Stomach smooth muscle (tissue), 2 donors: ENCODE data around the gene C16orf92.
A peak's percentile ranks its signal among the peaks of the same experiment; 100 is the strongest.
"Not testable (repeated sequence)": the region's sequence is repeated elsewhere in the genome, so short reads cannot be mapped to it uniquely, and the experiment has no call there.

Source experiments
- H3K27ac ChIP-seq: one replicate; pipeline ENCODE4 v1.7.0; 2013; ENCODE audit warnings: mild to moderate bottlenecking, low read length, inconsistent platforms
- H3K27me3 ChIP-seq, 2 donors: one replicate each; pipeline ENCODE4 v1.7.0; 2013; ENCODE audit warnings: low read length in 2 of 2; ENCODE audit not compliant: insufficient read depth in 2 of 2, control insufficient read depth in 1 of 2
- H3K36me3 ChIP-seq, 2 donors: one replicate each; pipeline ENCODE4 v1.7.0; 2013; ENCODE audit warnings: low read length in 2 of 2; ENCODE audit not compliant: control insufficient read depth in 2 of 2, insufficient read depth in 2 of 2
- H3K4me1 ChIP-seq: one replicate; pipeline ENCODE4 v1.7.0; 2013; ENCODE audit warnings: low read length; ENCODE audit not compliant: control insufficient read depth, insufficient read depth
- H3K4me3 ChIP-seq, 2 donors: one replicate each; pipeline ENCODE4 v1.7.0; 2013; ENCODE audit warnings: low read length in 2 of 2
- H3K9ac ChIP-seq, 2 donors: one replicate each; pipeline ENCODE4 v1.7.0; 2013; ENCODE audit warnings: low read length in 2 of 2, mild to moderate bottlenecking in 1 of 2
- H3K9me3 ChIP-seq, 2 donors: one replicate each; pipeline ENCODE4 v1.7.0; 2013; ENCODE audit warnings: low read length in 2 of 2; ENCODE audit not compliant: control insufficient read depth in 2 of 2
- donor health status: healthy.
- donor health status: Pancreatic carcinoma.

The C16orf92 gene

DNA sequence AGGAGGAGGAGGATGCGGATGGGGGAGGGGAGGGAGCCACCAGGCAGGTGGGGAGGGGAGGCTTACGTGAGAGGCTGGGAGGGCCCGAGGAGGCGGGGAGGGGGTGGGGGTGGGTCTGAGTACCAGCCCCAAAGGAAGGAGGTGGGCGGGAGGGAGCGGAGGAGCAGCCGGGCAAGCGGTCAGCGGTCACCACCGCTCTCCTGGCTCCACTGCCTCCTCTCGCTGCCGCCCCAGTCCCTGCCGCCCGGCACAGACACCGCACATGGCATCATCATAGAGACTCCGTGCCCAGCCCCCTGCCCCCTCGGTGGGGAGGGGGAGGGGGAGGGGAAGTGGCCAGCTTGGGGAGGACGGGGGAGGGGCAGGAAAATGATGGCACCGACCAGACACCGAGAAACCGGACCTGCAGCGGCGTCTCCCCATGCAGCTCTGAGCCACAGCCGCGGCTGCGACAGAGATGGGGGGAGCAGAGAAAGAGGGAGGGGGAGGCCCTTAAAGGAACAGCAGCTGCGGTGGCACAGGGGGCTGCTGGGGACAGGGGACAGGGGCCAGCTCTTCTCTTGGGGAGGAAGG lies 7.9 kb downstream of the C16orf92 start, which contains the start of gene TLCD3B:
Gene TLCD3B, minus strand, starts transcription at position 431 of the 573 bp plus-strand sequence. CDS start 744 bp downstream, outside the sequence.
- Histone ChIP-seq H3K4me1 (peaks cover 10% of the 10 kb centered on the region), H3K36me3 (no peaks in the 10 kb centered on the region), H3K4me3 (peak within 1 kb of the TSS in 1 of 2 donors; percentile 1), H3K27ac (no peak within 1 kb of the TSS), H3K27me3 (peaks cover 53 to 54% of the 10 kb centered on the region in 2 donors), H3K9ac (no peak within 1 kb of the TSS), H3K9me3 (no peaks in the 10 kb centered on the region)

DNA sequence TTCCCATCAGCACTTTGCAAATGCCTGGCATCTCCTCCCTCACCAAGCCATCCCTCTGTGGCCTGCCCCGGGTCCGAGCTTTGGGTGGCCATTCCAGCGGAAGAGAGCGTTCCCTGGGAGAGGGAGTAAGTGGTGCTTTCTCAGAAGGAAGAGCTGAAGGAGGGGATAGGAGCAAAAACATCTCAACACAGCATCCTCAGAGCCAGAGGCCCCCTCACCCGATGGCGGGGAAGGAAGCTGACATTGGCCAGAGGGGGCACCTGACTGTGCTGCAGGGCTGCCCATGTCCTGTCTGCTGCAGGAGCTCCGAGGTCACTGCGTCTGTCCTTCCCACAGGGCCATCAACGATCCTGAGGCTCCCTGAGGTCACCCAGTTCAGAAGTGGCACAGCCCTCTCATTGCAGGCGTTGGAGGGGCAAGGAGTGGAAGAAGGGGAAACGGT lies 8.5 kb downstream of the C16orf92 start:
- no peak overlapping the region for H3K27ac ChIP-seq
- no peaks in the 10 kb centered on the region for H3K9me3 ChIP-seq
- H3K4me1 ChIP-seq, result peaks cover 10% of the 10 kb centered on the region
- H3K36me3 ChIP-seq, result no peaks in the 10 kb centered on the region
- H3K9ac ChIP-seq, result no peak overlapping the region
- H3K27me3 ChIP-seq, result peaks cover 53 to 59% of the 10 kb centered on the region in 2 donors
- H3K4me3 ChIP-seq, result peak overlapping the region in 1 of 2 donors; percentile 1

DNA sequence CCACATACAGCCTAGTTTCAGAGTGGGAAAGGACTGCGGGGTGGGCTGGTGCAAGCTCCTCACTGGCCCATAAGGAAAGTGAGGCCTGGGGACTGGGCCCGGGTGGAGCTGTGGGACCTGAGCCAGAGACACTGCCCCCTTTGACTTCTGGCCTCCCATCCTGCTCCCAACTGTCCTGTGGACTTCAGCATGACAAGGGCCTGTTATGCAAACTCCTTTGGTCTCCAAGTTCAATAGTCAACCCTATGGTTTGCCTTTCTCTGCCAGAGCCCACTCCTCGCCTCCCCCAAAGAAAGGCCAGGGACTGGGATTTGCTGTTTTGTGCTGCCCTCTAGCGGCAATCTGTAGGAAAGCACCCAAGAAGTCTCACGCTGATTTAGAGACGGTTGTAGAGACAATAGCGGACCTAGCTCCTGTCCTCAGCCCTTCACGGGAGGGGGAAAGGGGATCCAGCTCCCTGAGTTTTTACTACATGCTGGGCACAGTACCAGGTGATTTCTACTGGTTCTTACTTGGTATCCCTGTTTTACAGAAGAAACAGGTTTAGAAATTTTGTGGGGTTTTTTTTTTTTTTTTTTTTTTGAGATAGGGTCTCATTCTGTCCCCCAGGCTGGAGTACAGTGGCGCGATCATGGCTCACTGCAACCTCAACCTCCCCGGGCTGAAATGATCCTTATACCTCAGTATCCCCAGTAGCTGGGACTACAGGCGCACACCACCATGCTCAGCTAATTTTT lies 9.3 kb downstream of the C16orf92 start:
- H3K4me1 ChIP-seq, result peaks cover 10% of the 10 kb centered on the region
- no peak overlapping the region for H3K27ac ChIP-seq
- H3K9me3 ChIP-seq, result no peaks in the 10 kb centered on the region
- H3K27me3 ChIP-seq, result peaks cover 50 to 59% of the 10 kb centered on the region in 2 donors
- no peaks in the 10 kb centered on the region for H3K36me3 ChIP-seq
- no peak overlapping the region for H3K4me3 ChIP-seq
- no peak overlapping the region for H3K9ac ChIP-seq

DNA sequence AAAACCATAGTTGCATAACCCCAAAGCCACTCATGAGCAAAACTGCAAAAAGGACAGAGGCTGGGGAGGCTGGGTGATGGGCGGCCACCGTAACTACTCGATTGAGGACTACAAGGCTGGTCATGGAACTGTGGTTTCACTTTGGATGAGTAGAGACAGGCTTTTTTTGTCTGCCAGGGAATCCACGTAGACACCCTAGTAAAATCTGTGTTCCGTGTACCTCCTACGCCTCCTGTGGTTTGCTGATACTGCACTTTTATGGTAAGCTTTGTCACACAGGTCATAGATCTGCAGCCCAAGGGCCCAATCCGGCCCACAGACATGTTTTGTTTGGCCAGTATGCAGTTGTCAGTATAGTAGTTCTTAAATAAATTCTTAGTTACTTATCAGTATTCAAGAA lies 10.3 kb downstream of the C16orf92 start:
- peaks cover 44 to 54% of the 10 kb centered on the region in 2 donors for H3K27me3 ChIP-seq
- no peak overlapping the region for H3K27ac ChIP-seq
- H3K4me1 ChIP-seq, result peaks cover 8% of the 10 kb centered on the region
- no peak overlapping the region for H3K9ac ChIP-seq
- no peaks in the 10 kb centered on the region for H3K9me3 ChIP-seq
- no peak overlapping the region for H3K4me3 ChIP-seq
- no peaks in the 10 kb centered on the region for H3K36me3 ChIP-seq

DNA sequence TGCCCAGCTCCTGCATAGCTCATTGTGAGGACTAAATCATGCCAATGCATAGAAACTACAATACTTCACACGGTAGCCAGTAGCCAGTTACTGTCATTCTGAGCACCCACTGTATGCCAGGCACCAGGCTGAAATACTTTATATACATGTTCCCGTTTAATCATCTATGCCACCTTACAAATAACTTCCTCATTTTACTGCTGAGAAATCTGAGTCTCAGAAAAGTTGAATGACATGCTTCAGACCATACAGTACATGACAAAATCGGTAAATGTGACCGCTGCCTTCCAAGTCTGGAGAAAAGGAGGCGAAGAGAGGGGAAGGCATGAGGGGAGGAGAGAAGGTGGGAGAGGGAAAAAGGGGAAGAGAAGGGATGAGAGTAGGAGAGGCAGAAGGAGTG lies 17.2 kb downstream of the C16orf92 start:
- Histone ChIP-seq H3K4me1 (no peaks in the 10 kb centered on the region), H3K27ac (no peak overlapping the region), H3K9me3 (no peaks in the 10 kb centered on the region), H3K4me3 (no peak overlapping the region), H3K27me3 (peaks cover 4 to 8% of the 10 kb centered on the region in 2 donors), H3K36me3 (no peaks in the 10 kb centered on the region), H3K9ac (no peak overlapping the region)

DNA sequence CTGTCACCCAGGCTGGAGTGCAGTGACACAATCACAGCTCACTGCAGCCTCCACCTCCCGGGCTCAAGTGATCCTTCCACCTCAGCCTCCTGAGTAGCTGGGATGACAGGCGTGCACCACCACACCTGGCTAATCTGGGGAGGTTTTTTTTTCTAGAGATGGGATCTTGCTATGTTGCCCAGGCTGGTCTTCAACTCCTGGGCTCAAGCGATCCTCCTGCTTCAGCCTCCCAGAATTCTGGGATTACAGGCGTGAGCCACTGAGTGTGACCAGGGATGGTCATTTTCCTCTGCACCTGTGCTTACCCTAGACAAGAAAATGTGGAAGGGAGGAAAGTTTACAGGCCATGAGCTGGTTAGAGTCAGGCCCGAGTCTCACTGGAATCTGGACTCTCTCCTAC lies 17.7 kb downstream of the C16orf92 start:
- not testable (repeated sequence) for H3K9ac ChIP-seq, H3K27me3 ChIP-seq, H3K4me3 ChIP-seq, H3K27ac ChIP-seq, H3K4me1 ChIP-seq, H3K36me3 ChIP-seq, H3K9me3 ChIP-seq

DNA sequence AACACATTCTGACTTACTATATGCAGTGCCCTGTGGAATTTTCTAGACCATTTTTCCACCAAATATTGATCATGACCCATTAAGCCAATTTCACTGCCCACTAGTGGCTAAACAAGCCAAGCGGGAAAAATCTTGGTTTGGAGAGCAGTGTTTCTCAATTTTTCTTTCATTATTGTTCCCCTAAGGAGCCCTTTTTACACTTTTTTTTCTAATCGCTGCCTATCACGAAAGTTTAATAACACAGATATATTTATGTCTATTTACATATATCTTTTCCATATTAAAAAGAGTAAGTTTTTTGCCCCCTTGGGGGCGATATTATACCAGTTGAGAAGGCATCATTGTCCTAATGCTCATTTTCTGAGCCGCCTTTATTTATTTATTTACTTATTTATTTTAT lies 18.8 kb downstream of the C16orf92 start:
- H3K27me3 ChIP-seq, result peaks cover 0 to 6% of the 10 kb centered on the region in 2 donors
- H3K27ac ChIP-seq, result no peak overlapping the region
- H3K4me3 ChIP-seq, result no peak overlapping the region
- no peaks in the 10 kb centered on the region for H3K9me3 ChIP-seq
- H3K9ac ChIP-seq, result no peak overlapping the region
- H3K4me1 ChIP-seq, result no peaks in the 10 kb centered on the region
- H3K36me3 ChIP-seq, result no peaks in the 10 kb centered on the region

DNA sequence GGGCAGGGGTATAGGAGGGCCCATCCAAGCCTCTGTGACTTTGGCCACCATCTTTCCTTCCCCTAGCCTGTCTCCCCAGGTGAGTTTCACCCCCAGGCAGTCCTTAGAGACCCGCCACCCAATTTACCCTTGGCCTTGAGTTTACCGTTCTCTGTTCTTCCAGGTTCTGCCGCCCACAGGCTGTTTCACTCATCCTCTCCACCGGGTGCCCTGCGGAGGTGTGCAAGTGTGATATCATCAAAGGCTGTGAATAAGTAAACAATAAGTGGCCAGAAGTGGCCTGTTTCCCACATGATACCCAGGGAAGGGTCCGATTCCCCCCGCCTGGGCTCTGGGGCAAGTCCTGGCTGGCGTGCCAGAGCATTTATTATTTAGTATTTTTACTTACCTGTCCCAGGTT lies 23.2 kb downstream of the C16orf92 start:
- Histone ChIP-seq H3K27me3 (peaks cover 0 to 4% of the 10 kb centered on the region in 2 donors), H3K4me1 (no peaks in the 10 kb centered on the region), H3K9me3 (no peaks in the 10 kb centered on the region), H3K9ac (no peak overlapping the region), H3K4me3 (no peak overlapping the region), H3K36me3 (no peaks in the 10 kb centered on the region), H3K27ac (no peak overlapping the region)

DNA sequence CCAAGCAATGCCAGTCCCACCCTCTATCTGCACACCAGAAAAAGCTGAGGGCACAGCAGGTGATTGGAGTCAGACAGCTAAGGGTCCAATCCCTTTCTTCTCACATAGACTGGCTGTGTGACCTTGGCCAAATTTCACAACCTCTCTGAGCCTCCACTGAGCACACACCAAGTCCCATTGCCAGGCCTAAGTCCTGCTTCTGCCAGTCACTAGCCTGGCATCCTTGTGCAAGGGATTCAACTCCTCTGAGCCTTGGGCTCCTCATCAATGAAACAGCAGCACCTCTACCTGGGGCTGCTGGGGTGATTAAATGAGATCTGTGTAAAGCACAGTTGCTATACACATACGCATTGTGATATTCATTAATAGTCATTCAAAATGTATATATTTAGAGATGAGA lies 23.6 kb downstream of the C16orf92 start:
- Histone ChIP-seq H3K27ac (no peak overlapping the region), H3K4me1 (no peaks in the 10 kb centered on the region), H3K9me3 (no peaks in the 10 kb centered on the region), H3K27me3 (peaks cover 0 to 4% of the 10 kb centered on the region in 2 donors), H3K36me3 (no peaks in the 10 kb centered on the region), H3K9ac (no peak overlapping the region), H3K4me3 (no peak overlapping the region)

DNA sequence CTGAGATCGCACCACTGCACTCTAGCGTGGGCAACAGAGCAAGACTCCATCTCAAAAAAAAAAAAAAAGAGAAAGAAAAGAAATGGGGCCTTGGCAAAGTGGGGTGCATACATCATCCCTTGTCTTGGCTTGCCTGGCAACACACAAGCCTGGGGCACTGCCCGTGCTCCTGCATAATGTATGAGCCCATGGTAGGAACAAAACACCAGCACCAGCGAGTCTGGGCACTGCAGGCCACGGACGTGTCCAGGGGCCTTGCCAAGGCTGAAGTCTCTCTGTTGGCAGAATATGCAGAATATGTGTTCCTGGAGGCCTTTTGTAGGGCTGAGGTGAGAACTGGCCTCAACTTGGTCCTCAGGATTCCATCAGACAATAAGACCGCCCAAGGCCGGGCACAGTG lies 26.9 kb downstream of the C16orf92 start:
- Histone ChIP-seq H3K9ac (no peak overlapping the region), H3K4me1 (peaks cover 9% of the 10 kb centered on the region), H3K27me3 (no peaks in the 10 kb centered on the region), H3K27ac (no peak overlapping the region), H3K9me3 (no peaks in the 10 kb centered on the region), H3K36me3 (no peaks in the 10 kb centered on the region), H3K4me3 (no peak overlapping the region)

DNA sequence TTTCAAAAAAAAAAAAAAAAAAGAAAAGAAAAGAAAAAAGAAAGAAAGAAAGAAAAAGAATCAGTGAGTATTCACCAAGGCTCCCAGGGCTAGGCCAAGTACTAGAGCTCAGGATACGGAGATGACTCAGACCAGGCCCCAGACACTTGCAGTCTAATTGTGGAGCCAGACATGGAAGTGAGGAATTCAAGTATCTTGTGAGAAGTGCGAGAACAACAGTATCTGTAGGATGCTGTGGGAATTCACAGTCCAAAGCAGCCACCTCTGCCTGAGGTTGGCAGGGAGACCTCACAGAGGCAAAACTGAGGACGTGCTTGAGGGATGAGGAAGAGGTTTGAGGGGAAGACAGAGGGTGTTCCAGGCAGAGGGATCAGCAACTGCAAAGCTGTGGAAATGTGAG lies 28.5 kb downstream of the C16orf92 start:
- no peaks in the 10 kb centered on the region for H3K9me3 ChIP-seq
- H3K4me1 ChIP-seq, result peaks cover 9% of the 10 kb centered on the region
- no peaks in the 10 kb centered on the region for H3K27me3 ChIP-seq
- H3K4me3 ChIP-seq, result no peak overlapping the region
- no peaks in the 10 kb centered on the region for H3K36me3 ChIP-seq
- H3K27ac ChIP-seq, result no peak overlapping the region
- no peak overlapping the region for H3K9ac ChIP-seq
